Cardiac muscle cell (in vitro differentiated cells and primary cell): ENCODE measurements around the gene DRC1. TPM values are rescaled to one million over a fixed set of nuclear protein-coding genes. Genes with fewer than 3 reads are reported as not detected.
"Not testable (repeated sequence)": the region's sequence is repeated elsewhere in the genome, so short reads cannot be mapped to it uniquely, and the experiment has no call there.

Source experiments
- DNase-seq, 2 donors: peaks; one replicate each; pipeline versions ENCODE4 v3.0.0 to v3.0.0-alpha.2; 2010 to 2017; ENCODE audit warnings: low read depth in 1 of 2, low spot score in 1 of 2
- H3K27ac ChIP-seq: fragments of 200-600 bp; sonication (generic); 2 replicates; pipeline ENCODE4 v1.5.1; 2016
- H3K27me3 ChIP-seq: fragments of 200-600 bp; sonication (generic); 2 replicates; pipeline ENCODE4 v1.6.0; 2016; ENCODE audit warnings: control low read depth
- H3K36me3 ChIP-seq: fragments of 200-600 bp; sonication (generic); 2 replicates; pipeline ENCODE4 v1.5.1; 2016; ENCODE audit warnings: control low read depth
- H3K4me1 ChIP-seq: fragments of 200-600 bp; sonication (generic); 2 replicates; pipeline ENCODE4 v1.8.1; 2017; ENCODE audit warnings: low read depth, mild to moderate bottlenecking, mixed run types
- H3K4me3 ChIP-seq: fragments of 200-600 bp; sonication (generic); 2 replicates; pipeline ENCODE4 v1.5.1; 2016; ENCODE audit warnings: mild to moderate bottlenecking
- H3K9me3 ChIP-seq: fragments of 200-600 bp; sonication (generic); 2 replicates; pipeline ENCODE4 v1.5.1; 2017; ENCODE audit warnings: low read depth, mild to moderate bottlenecking, control low read depth
- CTCF ChIP-seq: IDR thresholded peaks from 2 replicates; pipeline ENCODE4 v1.5.1; 2012; ENCODE audit warnings: low read depth, mild to moderate bottlenecking, low read length
- polyA plus RNA-seq: library from polyadenylated mRNA; unstranded; fragments of >200 nt; fragmentation: Nextera tagmentation; extraction: Ambion mirVana; gene quantifications from 2 replicates; pipeline ENCODE4 v1.2.1, GENCODE V29; 2016
- total RNA-seq: library from RNA; depleted of rRNA; stranded (reverse); fragments of >200 nt; gene quantifications from 2 replicates; pipeline ENCODE4 v1.2.3, GENCODE V29; 2016

Gene DRC1
- total and polyA plus RNA-seq, 2 experiments from 2014 or later = not detected

- Histone ChIP-seq H3K4me1 (no peaks in the 10 kb centered on the region), H3K27ac (no peak overlapping the region), H3K4me3 (no peak overlapping the region), H3K9me3 (no peaks in the 10 kb centered on the region), H3K36me3 (no peaks in the 10 kb centered on the region), H3K27me3 (no peaks in the 10 kb centered on the region)
- DNase-seq = no peak
- no peak for TF ChIP-seq CTCF
Observed at GRCh38 chr2:26465266-26465925, 63.7 kb downstream of the DRC1 start.

- Histone ChIP-seq H3K27ac (no peak overlapping the region), H3K27me3 (no peaks in the 10 kb centered on the region), H3K9me3 (no peaks in the 10 kb centered on the region), H3K4me3 (no peak overlapping the region), H3K36me3 (no peaks in the 10 kb centered on the region), H3K4me1 (no peaks in the 10 kb centered on the region)
- no peak for DNase-seq
- no peak for TF ChIP-seq CTCF
Observed at GRCh38 chr2:26465981-26466471, 64.3 kb downstream of the DRC1 start.

GRCh38 chr2:26466662-26467310 is 65.1 kb downstream of the DRC1 start:
- no peak for DNase-seq
- Histone ChIP-seq H3K27ac (no peak overlapping the region), H3K27me3 (no peaks in the 10 kb centered on the region), H3K36me3 (no peaks in the 10 kb centered on the region), H3K4me3 (no peak overlapping the region), H3K4me1 (no peaks in the 10 kb centered on the region), H3K9me3 (no peaks in the 10 kb centered on the region)
- TF ChIP-seq CTCF = no peak

- not testable (repeated sequence) for H3K27me3 ChIP-seq, DNase-seq, H3K27ac ChIP-seq, H3K4me1 ChIP-seq, H3K9me3 ChIP-seq, H3K36me3 ChIP-seq, H3K4me3 ChIP-seq
Observed at GRCh38 chr2:26468544-26468943, 66.8 kb downstream of the DRC1 start.

- no peaks in the 10 kb centered on the region for H3K9me3 ChIP-seq
- H3K27ac ChIP-seq = no peak overlapping the region
- no peaks in the 10 kb centered on the region for H3K27me3 ChIP-seq
- no peaks in the 10 kb centered on the region for H3K4me1 ChIP-seq
- H3K4me3 ChIP-seq = no peak overlapping the region
- TF ChIP-seq CTCF = peak; percentile 67
- H3K36me3 ChIP-seq = no peaks in the 10 kb centered on the region
- DNase-seq = peak; percentile 27 to 63
Observed at GRCh38 chr2:26469092-26469710, 67.5 kb downstream of the DRC1 start.

- Histone ChIP-seq H3K9me3 (no peaks in the 10 kb centered on the region), H3K4me1 (no peaks in the 10 kb centered on the region), H3K4me3 (no peak overlapping the region), H3K27ac (no peak overlapping the region), H3K27me3 (no peaks in the 10 kb centered on the region), H3K36me3 (no peaks in the 10 kb centered on the region)
- no peak for TF ChIP-seq CTCF
- no peak for DNase-seq
Observed at GRCh38 chr2:26469955-26470354, 68.2 kb downstream of the DRC1 start.
